Erythroblast (primary cell): ENCODE results near the gene TAPBP.
A peak's percentile ranks its signal among the peaks of the same experiment; 100 is the strongest.

Source experiments
- DNase-seq, 2 experiments: peaks; one replicate each; lab custom pipeline; 2025; lab: John Stamatoyannopoulos, UW
- GATA1 ChIP-seq: IDR thresholded peaks from 2 replicates; pipeline ENCODE4 v1.6.1; 2011; ENCODE audit warnings: low read depth, mild to moderate bottlenecking, control low read depth, low read length, moderate library complexity
- POLR2A ChIP-seq: IDR thresholded peaks from 2 replicates; pipeline ENCODE4 v1.6.1; 2011; ENCODE audit warnings: mild to moderate bottlenecking, low read length

The TAPBP gene

DNA sequence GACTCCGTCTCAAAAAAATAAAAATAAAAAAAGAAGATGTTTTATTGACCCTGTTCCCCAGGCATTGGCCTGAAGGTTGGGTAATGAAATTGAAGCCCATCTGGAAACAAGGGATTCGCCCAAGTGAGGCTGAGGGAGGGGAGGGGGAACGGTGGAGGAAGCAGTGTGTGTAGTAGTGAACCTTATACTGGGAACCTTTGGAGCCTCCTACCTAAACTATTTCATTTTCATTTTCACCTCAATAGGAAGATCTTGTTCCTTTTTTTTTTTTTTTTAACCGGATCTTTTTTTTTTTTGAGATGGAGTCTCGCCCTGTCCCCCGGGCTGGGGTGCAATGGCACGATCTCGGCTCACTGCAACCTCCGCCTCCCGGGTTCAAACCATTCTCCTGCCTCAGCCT is 16.9 kb upstream of the TAPBP start:
- TF ChIP-seq GATA1 = no peak
- no peak for TF ChIP-seq POLR2A
- no peak for DNase-seq

DNA sequence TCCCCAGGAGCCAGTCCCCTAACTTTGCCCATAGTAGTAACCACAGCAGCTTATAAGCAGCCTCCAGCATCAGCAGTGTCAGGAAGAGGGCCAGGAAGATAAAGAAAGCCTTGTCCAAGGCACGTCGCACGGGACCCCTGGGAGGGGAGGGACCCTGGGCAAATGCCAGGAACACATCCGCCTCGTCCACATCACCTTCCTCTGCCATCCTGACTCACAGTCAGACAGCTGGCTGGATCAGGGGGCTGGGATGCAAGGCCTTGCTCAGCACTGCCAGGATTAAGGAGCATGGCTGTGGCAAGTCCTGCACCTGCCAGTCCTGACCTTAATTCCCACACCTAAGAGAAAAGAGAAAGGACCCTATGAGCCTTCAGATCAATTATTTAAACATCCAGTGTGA is 15.2 kb upstream of the TAPBP start:
- no peak for DNase-seq
- no peak for TF ChIP-seq POLR2A
- TF ChIP-seq GATA1 = no peak

DNA sequence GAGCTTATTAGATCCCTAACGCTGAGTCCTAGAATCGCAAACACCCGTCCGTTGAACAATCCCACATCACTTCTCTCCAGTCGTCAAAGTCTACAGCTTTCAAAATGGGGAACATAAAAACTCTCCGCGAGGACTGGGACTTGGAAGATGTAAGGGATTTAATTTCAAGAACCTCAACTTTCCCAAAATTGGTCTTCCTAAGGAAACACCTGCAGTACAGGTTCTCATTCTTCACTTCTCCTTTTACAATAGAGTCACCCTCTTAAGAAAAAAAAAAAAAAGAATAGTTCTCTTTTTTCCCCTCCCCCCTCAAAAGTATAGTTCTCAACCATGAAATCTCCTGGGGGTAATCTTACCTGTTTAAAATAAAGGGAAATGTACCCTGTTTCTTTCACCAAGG is 10.2 kb upstream of the TAPBP start:
- DNase-seq = peak in 1 of 2 experiments; percentile 39
- TF ChIP-seq POLR2A (no peak), GATA1 (no peak)

DNA sequence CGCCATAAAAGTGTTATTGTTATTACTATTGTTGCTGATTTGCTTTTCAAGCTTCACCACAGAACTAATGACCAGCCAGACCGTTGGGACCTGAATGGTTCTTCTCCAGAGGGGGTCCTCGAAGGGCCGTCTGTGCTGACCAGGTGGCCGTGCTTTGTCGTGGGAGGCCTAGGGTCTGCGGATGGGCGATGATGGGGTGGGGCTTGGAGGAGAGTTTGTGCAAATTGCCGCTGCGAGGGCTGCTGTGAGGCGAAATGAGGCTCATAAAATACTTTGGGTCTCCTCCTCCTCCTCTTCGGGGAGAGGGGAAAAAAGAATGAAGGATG is 9.7 kb upstream of the TAPBP start:
- no peak for TF ChIP-seq GATA1
- no peak for TF ChIP-seq POLR2A

DNA sequence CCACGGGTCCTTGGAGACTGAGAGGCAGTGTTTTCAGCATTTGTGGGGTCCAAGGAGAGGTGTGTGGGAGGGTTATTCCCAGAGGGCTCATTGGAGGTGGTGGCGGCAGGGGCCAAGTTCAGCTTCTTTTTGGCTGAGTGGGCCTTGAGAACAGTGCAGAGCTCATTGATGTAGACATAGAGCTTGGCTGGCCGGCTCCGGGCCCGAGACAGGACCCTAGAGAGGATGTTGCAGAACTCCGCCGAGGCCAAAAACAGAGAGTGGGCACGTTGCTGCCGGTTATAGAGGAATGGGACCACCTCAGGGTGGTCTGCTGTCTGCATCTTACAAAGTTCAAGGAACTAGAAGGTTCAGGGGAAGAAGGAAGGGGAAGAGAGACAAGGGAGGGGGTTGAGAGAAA is 7.3 kb upstream of the TAPBP start:
- TF ChIP-seq GATA1 = no peak
- TF ChIP-seq POLR2A = no peak
- DNase-seq = no peak

More for the DNA sequence above, 9.7 kb upstream of the TAPBP start:
- DNase-seq = no peak

DNA sequence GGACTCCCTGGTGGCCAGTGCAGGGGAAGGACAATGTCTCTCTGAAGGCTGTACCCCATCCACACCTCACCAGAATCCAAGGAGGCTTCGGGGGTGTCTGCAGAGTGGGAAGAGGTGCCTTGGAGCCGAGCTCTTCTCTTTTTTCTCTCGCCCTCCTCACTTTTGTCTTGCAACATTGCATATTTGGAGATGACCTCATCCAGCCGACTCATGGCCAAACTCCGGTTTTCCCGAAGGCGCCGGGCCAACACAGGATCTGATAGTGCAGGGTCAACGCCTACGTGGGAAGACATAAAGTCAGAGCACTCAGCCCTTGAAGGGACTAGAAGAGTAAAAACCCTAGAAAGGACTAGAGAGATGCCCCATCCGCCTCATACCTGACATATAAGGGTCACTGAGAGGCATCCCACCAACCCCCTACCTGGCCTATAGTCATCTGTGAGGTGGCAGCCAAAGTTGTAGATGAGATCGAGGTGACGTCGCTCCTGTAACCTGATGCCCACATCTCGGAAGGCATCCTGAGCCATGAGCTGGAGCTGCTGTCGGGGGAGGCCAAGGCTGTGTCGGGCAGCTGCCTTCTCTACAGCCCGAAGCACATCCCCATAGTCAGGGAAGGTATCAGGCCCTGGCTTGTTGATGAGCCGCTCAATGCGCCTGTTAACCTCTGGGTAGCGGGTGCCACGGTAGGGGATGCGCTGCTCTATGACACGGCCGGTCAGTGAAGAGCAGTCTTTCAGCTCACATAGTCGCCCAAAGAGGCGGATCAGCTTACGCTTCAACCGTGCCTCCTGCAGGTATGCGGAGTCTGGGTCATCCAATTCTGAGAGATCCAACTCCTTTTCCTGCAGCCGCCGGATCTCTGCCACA is 6.7 kb upstream of the TAPBP start:
- peak; percentile 37 to 78 for DNase-seq
- no peak for TF ChIP-seq GATA1
- no peak for TF ChIP-seq POLR2A

DNA sequence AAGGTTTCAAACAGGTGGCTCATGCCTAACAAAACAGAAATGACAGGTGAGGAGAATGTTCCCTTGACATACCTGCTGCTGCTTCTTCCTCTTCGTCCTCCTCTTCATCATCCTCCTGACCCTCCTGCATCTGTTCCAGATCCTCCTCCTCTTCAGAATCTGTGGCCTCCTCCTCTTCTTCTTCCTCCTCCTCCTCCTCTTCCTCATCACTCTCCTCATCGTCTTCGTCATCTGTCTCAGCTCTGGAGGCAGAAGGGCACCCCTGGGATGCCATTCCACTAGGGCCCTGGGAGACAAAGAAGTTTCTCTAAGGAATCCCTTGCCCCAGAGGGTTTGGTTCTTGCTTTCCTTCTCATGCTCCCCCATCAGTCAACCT is 6.0 kb upstream of the TAPBP start:
- no peak for TF ChIP-seq POLR2A
- TF ChIP-seq GATA1 = no peak
- DNase-seq = no peak

DNA sequence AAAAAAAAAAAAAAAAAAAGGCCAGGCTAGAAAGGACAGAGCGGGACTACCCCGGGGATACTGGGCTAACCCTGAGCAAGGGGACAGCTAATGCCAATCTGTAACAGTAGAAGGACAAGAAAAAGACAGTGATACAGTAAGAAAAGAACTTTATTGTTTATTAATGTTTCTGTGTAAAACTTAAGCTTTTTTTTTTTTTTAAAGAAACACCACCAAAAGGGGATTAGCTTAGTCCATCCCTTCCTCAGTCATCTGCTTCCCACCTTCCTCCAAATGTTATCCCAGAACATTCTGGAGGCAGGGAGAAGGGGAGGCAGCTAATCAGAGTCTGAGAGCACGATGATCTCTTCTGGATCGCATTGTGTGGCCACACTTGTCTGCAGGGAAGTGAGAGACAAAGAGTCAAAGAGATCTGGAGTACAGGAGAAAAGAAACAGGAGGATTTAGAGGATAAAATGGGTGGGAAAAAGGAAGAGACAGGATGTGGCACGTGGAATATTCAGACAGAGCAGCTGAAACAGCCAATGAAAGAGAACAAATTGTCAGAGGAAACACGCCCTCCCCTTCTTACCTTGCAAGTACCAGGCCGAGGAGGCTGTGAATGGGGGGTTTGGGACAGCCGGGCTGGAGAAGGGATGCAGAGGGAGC is 4.7 kb upstream of the TAPBP start:
- no peak for TF ChIP-seq GATA1
- TF ChIP-seq POLR2A = no peak
- no peak for DNase-seq

DNA sequence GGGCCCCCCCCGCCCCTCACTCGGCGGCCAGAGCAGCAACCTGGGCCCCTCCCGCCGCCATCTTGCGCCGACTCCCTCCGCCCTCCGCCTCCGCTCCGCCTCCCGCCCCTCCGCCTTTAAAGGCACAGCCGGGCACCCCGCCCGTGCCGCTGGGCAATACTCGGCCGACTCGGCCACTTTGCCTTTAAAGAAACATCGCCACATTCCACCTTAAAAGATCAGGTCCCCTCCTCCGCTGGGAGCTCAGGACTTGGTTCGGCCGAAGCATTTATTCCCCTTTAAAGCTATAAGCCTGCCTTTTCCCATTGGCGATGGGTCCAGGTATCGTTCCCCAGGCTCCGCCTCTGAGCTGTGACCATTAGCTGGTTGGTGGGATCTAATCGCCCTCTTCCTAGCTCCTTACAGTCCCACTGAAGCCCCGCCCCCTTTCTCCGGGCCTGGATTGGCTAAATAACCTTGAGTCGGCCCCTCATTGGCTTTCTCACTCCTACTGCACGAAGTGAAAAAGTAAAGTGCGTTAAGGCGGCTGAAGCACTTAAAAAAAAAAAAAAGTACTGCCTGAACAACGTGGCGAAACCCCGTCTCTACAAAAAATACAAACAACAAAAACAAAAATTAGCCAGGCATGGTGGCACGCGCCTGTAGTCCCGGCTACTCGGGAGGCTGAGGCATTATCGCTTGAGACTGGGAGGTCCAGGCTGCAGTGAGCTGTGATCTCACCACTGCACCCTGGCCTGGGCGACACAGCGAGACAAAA is 4.0 kb upstream of the TAPBP start, which contains the start of gene ZBTB22:
ZBTB22 (minus strand) TSS at position 76 of the 757 bp plus-strand sequence. CDS start 828 bp downstream, outside the sequence.
- no peak for TF ChIP-seq GATA1
- peak; percentile 58 for TF ChIP-seq POLR2A
- DNase-seq = peak; percentile 97 to 98

DNA sequence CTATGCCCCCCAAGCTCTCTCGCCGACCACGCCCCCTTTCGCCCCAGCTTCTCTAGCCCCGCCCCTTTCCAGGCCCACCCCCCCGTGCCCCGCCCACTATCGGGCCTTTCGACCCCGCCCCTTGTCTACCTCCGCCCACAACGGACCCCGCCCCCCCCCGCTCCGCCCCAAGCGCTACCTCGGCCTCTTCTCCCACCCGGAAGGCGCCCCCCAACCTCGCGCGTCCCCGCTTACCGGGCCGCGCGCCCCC is 3.5 kb upstream of the TAPBP start:
- TF ChIP-seq POLR2A (no peak), GATA1 (no peak)
- peak in 1 of 2 experiments; percentile 92 for DNase-seq

DNA sequence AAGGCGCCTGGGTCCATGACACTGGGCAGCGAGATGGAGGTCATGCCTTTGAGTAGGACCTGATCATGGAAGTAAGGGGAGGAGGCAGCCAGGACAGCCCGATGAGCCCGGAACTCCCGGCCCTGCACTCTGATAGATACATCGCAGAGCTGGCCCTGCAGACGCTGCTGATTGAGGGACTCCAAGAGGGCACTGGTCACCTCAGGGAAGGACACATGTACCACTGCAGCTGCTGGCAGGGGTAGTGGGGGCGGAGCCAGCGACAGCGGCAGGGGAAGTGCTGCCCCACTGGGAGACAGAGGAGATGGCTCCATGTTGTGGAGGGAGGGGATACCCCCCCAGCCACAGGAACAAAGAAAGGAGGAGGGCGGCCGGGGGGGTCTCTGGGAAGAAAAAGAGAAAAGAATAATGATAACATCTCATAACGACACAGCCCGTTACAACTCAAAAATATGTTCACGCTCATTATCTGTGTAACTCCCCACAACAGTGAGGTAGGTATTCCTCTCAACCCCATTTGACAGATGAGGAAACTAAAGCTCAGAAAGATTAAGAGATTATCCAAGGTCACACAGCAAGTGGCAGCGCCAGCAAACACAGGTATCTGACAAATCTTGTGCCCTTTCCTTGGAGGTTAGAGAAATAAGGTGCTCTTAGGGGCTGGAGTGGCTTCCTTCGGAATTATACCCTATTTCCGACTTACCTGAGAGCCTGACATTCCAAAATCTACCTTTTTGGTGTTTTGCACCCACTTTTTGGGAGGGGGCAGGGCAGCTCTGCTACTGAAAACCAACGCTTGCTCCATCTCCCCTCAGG is 2.9 kb upstream of the TAPBP start:
- no peak for TF ChIP-seq GATA1
- TF ChIP-seq POLR2A = no peak
- DNase-seq = peak in 1 of 2 experiments; percentile 48

DNA sequence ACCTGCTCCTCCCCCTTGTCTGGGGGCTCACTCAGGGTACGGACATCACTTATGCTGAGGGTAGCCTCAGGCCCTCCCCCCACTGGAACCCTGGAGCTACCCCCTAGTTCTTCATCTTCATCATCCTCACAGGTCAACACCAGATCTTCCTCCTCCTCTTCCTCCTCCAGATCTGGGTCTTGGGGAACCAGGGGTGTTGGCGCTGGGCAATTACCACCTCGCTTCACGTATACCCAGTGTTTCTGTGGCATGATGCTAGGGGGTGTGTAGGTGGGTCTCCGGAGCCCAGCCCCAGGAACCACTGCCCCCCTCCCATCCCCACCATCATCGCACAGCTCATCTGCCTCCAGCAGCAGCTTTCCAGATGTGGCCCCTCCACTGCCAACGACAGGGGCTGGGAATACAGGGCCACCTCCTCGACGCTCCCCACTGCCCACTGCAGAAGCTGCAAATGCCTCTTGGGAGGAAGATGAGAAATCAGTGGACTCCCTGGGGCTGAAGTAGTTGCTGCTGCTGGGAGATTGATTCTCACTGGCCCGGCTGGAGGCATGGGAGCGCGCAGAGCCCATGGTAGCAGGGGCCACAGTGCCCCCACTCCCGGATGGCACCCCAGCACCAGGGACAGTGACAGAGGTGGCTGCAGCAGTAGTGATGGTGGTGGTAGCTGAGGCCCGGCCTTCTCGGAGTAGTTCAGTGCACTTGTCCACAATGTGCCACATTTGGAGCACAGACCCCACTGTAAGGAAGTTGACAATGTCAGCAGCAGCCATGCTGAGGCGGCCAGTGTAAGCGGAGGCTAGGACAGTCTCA is 2.1 kb upstream of the TAPBP start:
- DNase-seq = no peak
- TF ChIP-seq POLR2A (no peak), GATA1 (no peak)
